HG03045 (cell line): ENCODE measurements around the gene BARD1.

ENCODE experiments used
- ATAC-seq: cut with Tn5 transposase; IDR thresholded peaks from one replicate; pipeline ENCODE4 v1.9.1; 2021; ENCODE audit warnings: mild to moderate bottlenecking, moderate library complexity; ENCODE audit not compliant: unreplicated experiment

The BARD1 gene

GRCh38 chr2:214679736-214680135 is 129.7 kb downstream of the BARD1 start:
- peak; percentile 50 for ATAC-seq

GRCh38 chr2:214676421-214677089 is 132.9 kb downstream of the BARD1 start:
- peak; percentile 40 for ATAC-seq
